Prostate gland (tissue), 2 donors: ENCODE data around the gene RIGI. TPM values are rescaled to one million over a fixed set of nuclear protein-coding genes. Genes with fewer than 3 reads are reported as not detected.

ENCODE experiments used
- DNase-seq: peaks from one replicate; pipeline ENCODE4 v3.0.0-alpha.2; 2019; ENCODE audit warnings: low spot score
- H3K27ac ChIP-seq, 2 donors: fragments of 200-600 bp; sonication (generic); 2 replicates each; pipeline ENCODE4 v1.5.1; 2017 to 2019
- H3K27me3 ChIP-seq: fragments of 200-600 bp; sonication (generic); replicated peaks from 2 replicates; pipeline ENCODE4 v1.5.1; 2019; ENCODE audit not compliant: insufficient read depth
- H3K36me3 ChIP-seq, 2 donors: fragments of 200-600 bp; sonication (generic); 1 replicate in 1 of 2; 2 replicates in 1 of 2; pipeline versions ENCODE4 v1.5.1 to v1.8.1; 2017 to 2019
- H3K4me1 ChIP-seq: fragments of 200-600 bp; sonication (generic); replicated peaks from 2 replicates; pipeline ENCODE4 v1.5.1; 2019
- H3K4me3 ChIP-seq, 2 donors: fragments of 200-600 bp; sonication (generic); 2 replicates each; pipeline ENCODE4 v1.5.1; 2017 to 2019
- H3K9me3 ChIP-seq: fragments of 200-600 bp; sonication (generic); 2 replicates; pipeline ENCODE4 v1.5.1; 2017
- POLR2A ChIP-seq: fragments of 450-650 bp; IDR thresholded peaks from one replicate; pipeline ENCODE4 v1.6.1; 2016; ENCODE audit warnings: antibody characterized with exemption, mild to moderate bottlenecking
- POLR2AphosphoS5 ChIP-seq: sonication (generic); formaldehyde crosslinking; IDR thresholded peaks from one replicate; pipeline ENCODE4 v1.6.1; 2017; ENCODE audit warnings: antibody characterized with exemption
- WGBS: methylation state at CpG from one replicate; pipeline ENCODE4 v1.1.5; 2018; 5-methylcytosine and 5-hydroxymethylcytosine counted together
- intact Hi-C: fragments of 100-400 bp; cut with DNase I; formaldehyde crosslinking; loops from one replicate; pipeline ENCODE4 v1.14.2; 2022
- total RNA-seq, 2 donors: library from RNA; depleted of rRNA; stranded (reverse); fragments of >200 nt; gene quantifications; one replicate each; pipeline ENCODE4 v1.1.0, GENCODE V29; 2016
- TF ChIP-seq, protein P1 (sequence below), 4 experiments: fragments of 200-600 bp in 2 of 4; fragments of 450-650 bp in 2 of 4; sonication (generic) in 2 of 4; IDR thresholded peaks; 1 replicate in 3 of 4; 2 replicates in 1 of 4; pipeline ENCODE4 v1.5.1; 2016 to 2019; ENCODE audit warnings: antibody characterized with exemption in 4 of 4, mild to moderate bottlenecking in 2 of 4, moderate library complexity in 2 of 4

Gene RIGI
- total RNA-seq, 2 donors from 2014 or later, result 8.2 to 9.5 TPM

DNA sequence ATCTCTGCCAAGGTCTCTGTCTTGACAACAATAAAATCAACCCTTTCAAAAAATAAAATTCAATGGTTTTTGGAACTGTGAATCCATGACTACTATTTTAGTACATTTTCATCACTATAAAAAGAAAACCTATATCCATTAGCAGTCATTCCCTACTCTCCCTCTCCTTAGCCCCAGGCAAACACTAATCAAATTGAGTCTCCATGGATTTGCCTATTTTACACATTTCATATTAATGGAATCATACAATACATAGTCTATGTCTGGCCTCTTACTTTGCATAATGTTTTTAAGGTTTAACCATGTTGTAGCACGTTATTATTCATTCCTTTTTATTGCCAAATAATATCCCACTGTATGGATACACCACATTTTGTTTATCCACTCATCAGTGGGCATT, 24.1 kb downstream of the RIGI start:
- H3K36me3 ChIP-seq, result no peaks in the 10 kb centered on the region
- WGBS, result 93% methylated on average over 1 of the region's 1 CpG
- no peak for DNase-seq
- TF ChIP-seq POLR2AphosphoS5 (no peak), POLR2A (no peak)
- TF ChIP-seq, protein P1, sequence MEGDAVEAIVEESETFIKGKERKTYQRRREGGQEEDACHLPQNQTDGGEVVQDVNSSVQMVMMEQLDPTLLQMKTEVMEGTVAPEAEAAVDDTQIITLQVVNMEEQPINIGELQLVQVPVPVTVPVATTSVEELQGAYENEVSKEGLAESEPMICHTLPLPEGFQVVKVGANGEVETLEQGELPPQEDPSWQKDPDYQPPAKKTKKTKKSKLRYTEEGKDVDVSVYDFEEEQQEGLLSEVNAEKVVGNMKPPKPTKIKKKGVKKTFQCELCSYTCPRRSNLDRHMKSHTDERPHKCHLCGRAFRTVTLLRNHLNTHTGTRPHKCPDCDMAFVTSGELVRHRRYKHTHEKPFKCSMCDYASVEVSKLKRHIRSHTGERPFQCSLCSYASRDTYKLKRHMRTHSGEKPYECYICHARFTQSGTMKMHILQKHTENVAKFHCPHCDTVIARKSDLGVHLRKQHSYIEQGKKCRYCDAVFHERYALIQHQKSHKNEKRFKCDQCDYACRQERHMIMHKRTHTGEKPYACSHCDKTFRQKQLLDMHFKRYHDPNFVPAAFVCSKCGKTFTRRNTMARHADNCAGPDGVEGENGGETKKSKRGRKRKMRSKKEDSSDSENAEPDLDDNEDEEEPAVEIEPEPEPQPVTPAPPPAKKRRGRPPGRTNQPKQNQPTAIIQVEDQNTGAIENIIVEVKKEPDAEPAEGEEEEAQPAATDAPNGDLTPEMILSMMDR (IDR thresholded peaks at IDR 0.05), result no peak
- no peaks in the 10 kb centered on the region for H3K9me3 ChIP-seq
- H3K27me3 ChIP-seq, result no peaks in the 10 kb centered on the region
- H3K27ac ChIP-seq, result no peak overlapping the region
- no peaks in the 10 kb centered on the region for H3K4me1 ChIP-seq
- intact Hi-C loops, result no loop called here
- no peak overlapping the region for H3K4me3 ChIP-seq

DNA sequence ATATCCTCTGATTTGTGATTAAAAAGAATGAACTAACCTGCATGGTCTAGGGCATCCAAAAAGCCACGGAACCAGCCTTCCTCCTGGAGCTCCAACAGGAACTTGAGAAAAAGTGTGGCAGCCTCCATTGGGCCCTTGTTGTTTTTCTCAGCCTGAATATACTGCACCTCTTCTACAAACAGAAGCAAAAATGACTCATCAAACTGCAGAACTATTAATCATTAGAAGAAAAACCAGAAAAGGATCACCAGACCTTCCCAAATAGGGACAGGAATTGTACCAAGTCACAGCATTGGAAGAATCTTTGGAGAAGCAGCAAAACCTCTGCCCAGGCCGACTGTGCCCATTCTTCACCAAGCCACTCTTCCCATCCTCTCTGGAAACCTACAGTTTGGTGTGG, 25.2 kb downstream of the RIGI start:
- H3K27me3 ChIP-seq, result no peaks in the 10 kb centered on the region
- no peak overlapping the region for H3K27ac ChIP-seq
- TF ChIP-seq POLR2AphosphoS5, result no peak
- no peaks in the 10 kb centered on the region for H3K9me3 ChIP-seq
- WGBS, result 88% methylated on average over 2 of the region's 2 CpGs
- H3K4me1 ChIP-seq, result no peaks in the 10 kb centered on the region
- intact Hi-C loops, result no loop called here
- H3K4me3 ChIP-seq, result no peak overlapping the region
- no peaks in the 10 kb centered on the region for H3K36me3 ChIP-seq
- DNase-seq, result no peak

GRCh38 chr9:32497921-32498320, 28.1 kb downstream of the RIGI start:
- H3K36me3 ChIP-seq, result no peaks in the 10 kb centered on the region
- no peak for DNase-seq
- no peaks in the 10 kb centered on the region for H3K9me3 ChIP-seq
- no peaks in the 10 kb centered on the region for H3K27me3 ChIP-seq
- TF ChIP-seq POLR2AphosphoS5, result no peak
- no peak for TF ChIP-seq POLR2A
- TF ChIP-seq, protein P1 (IDR thresholded peaks at IDR 0.05), result no peak
- no peaks in the 10 kb centered on the region for H3K4me1 ChIP-seq
- no peak overlapping the region for H3K27ac ChIP-seq
- intact Hi-C loops, result no loop called here
- no peak overlapping the region for H3K4me3 ChIP-seq

DNA sequence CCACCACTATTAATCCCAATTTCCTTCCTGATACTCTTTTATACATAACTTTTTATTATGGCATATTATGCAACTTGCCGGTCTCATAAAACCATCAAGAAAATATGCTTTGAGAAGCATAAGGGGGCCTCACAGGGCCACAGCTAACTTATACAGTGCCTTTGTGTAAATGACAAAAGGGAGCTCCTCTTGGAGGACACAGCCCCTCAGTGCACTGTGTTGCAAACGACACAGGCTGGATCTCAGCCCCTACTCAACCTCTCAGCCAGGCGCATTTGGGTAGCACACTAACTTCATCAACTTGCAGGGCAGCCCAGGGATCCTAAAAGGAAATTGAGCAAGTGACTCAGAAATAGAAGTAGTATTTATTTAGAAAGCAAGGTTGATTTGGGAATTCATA, 35.4 kb downstream of the RIGI start:
- H3K9me3 ChIP-seq, result no peaks in the 10 kb centered on the region
- no peak overlapping the region for H3K27ac ChIP-seq
- H3K4me1 ChIP-seq, result no peaks in the 10 kb centered on the region
- TF ChIP-seq POLR2A, result no peak
- no peak for TF ChIP-seq POLR2AphosphoS5
- TF ChIP-seq, protein P1 (IDR thresholded peaks at IDR 0.05), result no peak
- no peak overlapping the region for H3K4me3 ChIP-seq
- 73% methylated on average over 3 of the region's 3 CpGs for WGBS
- intact Hi-C loops, result no loop called here
- H3K36me3 ChIP-seq, result peaks cover 0 to 6% of the 10 kb centered on the region in 2 donors
- H3K27me3 ChIP-seq, result no peaks in the 10 kb centered on the region
- DNase-seq, result no peak

DNA sequence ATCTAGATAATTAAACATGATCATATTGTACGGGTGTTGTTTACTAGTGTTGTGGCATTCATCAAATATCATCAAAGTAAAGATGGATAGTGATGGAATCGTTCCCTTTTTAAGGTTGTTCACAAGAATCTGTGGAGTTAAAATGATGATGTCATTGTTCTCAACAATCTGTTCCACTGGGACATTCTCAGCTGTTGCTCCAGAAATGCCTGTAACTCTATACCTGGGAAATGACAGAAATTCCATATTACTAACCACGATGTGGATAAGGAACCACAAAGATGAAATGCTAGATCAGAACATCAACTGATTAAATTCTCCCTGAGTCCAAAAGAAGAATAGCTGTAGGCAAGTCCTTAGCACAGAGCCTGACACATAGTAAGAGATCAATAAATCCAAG, 38.0 kb downstream of the RIGI start:
- no peak overlapping the region for H3K27ac ChIP-seq
- intact Hi-C loops, result no loop called here
- peaks cover 0 to 6% of the 10 kb centered on the region in 2 donors for H3K36me3 ChIP-seq
- H3K27me3 ChIP-seq, result no peaks in the 10 kb centered on the region
- TF ChIP-seq, protein P1 (IDR thresholded peaks at IDR 0.05), result no peak
- TF ChIP-seq POLR2AphosphoS5, result no peak
- no peak for TF ChIP-seq POLR2A
- DNase-seq, result no peak
- H3K4me3 ChIP-seq, result no peak overlapping the region
- no peaks in the 10 kb centered on the region for H3K4me1 ChIP-seq
- WGBS, result 84% methylated on average over 3 of the region's 3 CpGs
- H3K9me3 ChIP-seq, result no peaks in the 10 kb centered on the region
